ENCODE results near the gene TUBA4A.

- no peak for TF ChIP-seq MAZ (IDR thresholded peaks at IDR 0.05; ENCODE audit: borderline replicate concordance, low read depth, low read length)
- TF ChIP-seq MXI1 (IDR thresholded peaks at IDR 0.05; ENCODE audit: borderline replicate concordance, low read depth, low read length), result no peak
- no peak for TF ChIP-seq CTCF (conservative IDR thresholded peaks at IDR 0.05; ENCODE audit: low read depth, low read length)
- TF ChIP-seq FOS (IDR thresholded peaks at IDR 0.05; ENCODE audit: low read depth, low read length), result no peak
- no peak for TF ChIP-seq BHLHE40 (IDR thresholded peaks at IDR 0.05; ENCODE audit: low read depth, low read length)
- TF ChIP-seq CEBPB (IDR thresholded peaks at IDR 0.05; ENCODE audit: low read depth, low read length), result no peak
- TF ChIP-seq RFX5 (IDR thresholded peaks at IDR 0.05; ENCODE audit: low read depth, low read length), result no peak
- no peak for TF ChIP-seq RAD21 (IDR thresholded peaks at IDR 0.05; ENCODE audit: low read length)
- no peak for TF ChIP-seq USF2 (IDR thresholded peaks at IDR 0.05; ENCODE audit: low read depth, low read length)
- no peak for TF ChIP-seq POLR2A (IDR thresholded peaks at IDR 0.05; ENCODE audit: low read depth, low read length)
- no peak for TF ChIP-seq MAFK (IDR thresholded peaks at IDR 0.05; ENCODE audit: low read depth, low read length)
- no peak for TF ChIP-seq ELK1 (IDR thresholded peaks at IDR 0.05; ENCODE audit: borderline replicate concordance, low read depth, low read length)
Observed at GRCh38 chr2:219296631-219297391, 43.1 kb upstream of the TUBA4A start.

Measured in IMR-90 (cell line).